NCI-H2107 treated with DMSO at 0.1 percent for 48 hours (cell line): ENCODE data around the gene SART3.
"Not testable (repeated sequence)": the region's sequence is repeated elsewhere in the genome, so short reads cannot be mapped to it uniquely, and the experiment has no call there.

Experiments used
- DNase-seq: peaks from one replicate; lab custom pipeline; 2025; ENCODE audit not compliant: unreplicated experiment; lab: John Stamatoyannopoulos, UW

The SART3 gene

DNA sequence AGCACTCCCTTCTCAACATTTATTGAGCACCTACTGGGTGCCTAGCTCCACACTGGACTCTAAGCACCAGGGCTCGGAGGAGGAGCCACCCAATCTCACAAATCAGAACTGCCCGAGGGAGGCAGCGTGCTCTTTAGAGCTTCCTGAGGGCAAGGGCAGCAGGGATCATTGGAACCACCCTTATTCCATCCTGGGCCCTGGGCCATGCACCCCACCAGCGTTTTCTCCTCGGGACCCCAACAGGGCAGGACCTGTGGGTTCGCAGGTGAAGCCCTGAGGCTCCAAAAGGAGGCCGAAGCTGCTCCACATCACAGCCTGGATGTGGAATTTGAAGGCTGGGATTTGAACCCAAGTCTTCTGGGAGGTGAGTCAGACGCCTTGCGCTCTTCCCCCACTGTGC is 21.5 kb upstream of the SART3 start:
- DNase-seq: no peak

DNA sequence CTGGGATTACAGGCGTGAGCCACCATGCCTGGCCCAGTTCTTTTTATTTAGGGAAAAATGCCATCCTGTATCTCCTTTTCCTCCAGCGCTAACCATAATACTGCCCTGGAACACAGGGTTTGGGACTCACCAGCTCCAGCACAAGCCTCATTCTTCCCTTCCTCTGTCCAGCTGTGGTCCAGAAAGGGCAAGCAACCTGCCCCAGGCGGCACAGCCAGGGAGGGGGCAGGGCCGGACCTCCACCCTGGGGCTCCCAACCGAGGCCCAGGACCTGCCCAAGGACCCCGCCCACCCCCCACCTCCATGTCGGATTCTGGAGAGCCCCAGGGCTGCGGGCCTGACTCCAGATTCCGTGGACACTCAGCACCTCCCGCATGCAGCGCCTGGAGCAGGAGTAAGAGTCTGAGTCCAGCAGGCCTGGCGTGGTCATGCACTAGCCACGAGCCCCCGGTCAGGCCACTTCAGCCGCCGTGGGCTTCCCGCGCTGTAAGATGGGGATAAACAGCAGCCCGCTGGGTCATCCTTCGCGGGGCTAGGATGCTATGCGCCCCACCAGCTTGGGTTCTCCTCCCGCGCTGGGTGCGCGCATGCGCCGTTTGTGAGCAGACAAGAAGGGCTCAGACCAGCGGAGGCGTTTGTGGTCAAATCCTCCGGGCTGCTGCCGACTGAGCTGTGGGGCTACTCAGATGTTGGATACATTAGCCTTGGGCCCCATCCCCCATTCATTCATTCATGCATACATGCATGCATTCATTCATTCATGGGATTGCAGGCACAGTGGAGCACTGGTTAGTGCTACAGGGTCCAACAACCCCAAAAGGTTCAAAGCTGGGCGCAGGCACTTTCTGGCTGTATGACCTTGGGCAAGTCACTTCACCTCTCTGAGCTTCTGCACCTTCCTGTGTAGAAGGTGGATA is 20.6 kb upstream of the SART3 start:
- no peak for DNase-seq

DNA sequence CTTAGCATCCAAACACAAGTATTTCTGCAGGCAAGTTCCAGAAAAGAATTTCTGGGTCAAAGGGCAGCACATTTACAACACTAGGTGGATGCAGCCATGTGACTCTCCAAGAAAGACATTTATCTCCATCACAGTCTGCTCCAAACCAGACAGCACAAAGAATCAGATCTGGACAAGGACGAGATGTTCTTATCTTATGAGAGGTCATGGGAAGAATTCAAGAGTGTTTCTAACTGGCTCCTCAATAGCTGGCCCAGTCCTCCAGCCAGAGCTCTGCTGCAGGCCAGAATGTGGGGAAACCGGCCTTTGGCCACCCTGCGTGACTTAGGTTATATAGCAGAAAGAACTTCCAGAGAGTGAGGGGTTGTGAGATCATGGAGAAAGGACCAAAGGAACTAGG is 19.6 kb upstream of the SART3 start:
- no peak for DNase-seq

DNA sequence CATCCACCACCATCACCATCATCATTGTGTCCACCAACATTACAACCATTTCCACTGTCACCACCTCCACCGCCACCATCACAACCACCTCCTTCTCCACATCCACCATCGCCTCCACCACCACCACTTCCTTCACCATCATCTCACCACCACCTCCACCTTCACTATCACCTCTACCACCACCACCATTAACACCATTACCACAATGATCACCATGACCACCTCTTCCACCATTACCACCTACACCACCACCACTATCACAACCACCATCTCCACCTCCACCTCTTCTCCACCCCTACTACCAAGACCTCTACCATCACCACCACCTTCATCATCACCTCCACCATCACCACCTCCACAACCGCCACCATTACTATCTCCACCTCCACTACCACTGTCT is 17.8 kb upstream of the SART3 start:
- DNase-seq: no peak

DNA sequence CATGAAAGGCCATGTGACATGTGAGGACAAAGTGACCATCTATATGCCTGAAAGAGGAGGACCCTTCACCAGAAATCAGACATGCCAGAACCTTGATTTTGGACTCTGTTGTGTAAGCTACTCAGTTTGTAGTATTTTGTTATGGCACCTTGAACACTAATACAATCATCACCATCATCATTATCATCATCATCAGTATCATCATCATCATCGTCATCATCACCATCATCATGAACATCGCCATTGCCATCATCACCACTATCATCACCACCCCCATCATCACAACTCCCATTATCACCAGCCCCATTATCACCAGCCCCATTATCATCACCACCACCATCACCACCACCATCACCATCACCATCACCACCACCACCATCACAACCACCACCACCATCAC is 17.3 kb upstream of the SART3 start:
- DNase-seq: no peak

DNA sequence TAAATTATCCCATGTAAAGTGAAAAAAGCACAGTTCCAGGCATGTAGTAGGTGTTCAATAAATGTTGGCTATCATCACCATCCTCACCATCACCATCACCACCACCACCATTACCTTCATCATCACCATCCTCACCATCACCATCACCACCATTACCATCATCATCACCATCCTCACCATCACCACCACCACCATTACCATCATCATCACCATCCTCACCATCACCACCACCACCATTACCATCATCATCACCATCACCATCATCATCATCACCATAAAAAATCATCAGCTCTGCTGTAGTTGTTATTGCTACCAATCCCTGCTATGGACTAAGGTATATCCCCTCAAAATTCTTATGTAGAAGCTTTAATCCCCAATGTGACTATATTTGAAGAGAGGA is 16.5 kb upstream of the SART3 start:
- no peak for DNase-seq

DNA sequence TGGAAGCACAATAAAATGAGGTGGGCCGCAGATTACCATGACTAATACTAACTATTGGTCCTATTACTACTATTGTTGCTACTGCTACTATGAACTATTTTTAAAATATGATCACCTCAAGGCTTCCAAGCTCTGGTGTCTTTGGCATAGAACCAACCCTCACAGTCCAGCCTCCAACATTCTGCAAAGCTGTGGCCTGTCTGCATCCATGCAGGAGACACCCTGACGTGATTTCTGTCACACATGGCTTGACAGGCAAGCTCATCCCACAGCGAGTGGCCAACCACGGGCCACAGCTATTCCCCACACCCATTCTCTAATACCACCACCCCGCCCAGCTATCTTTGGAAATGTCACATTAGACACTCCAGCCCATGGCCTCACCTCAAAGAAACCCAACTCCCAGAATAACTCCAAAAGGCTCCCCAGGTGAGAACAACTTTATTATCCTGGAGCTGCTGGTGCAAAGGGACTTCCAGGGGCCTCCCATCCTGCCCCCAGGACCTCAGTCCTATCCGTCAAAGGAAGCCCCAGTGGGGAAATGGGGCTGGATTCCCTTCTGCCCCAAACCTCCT is 15.8 kb upstream of the SART3 start:
- no peak for DNase-seq

DNA sequence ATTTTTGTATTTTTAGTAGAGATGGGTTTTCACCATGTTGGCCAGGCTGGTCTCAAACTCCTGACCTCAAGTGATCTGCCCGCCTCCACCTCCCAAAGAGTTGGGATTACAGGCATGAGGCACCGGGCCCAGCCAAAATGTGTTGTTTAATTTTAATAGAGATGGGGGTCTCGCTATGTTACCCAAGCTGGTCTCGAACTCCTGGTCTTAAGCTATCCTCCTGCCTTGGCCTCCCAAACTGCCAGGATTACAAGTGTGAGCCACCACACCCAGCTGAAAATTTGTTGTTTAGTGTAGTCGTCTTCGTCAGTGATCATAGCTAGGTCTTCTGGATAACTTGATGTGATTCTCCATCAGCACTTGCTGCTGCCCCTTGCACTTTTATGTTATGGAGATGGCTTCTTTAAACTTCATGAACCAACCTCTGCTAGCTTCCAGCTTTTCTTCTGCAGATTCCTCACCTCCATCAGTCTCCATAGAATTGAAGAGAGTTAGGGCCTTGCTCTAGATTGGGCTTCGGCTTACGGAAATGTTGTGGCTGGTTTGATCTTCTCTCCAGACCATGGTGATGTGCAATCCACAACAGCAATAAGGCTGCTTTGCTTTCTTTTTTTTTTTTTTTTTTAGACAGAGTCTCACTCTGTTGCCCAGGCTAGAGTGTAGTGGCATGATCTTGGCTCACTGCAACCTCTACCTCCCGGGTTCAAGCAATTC is 14.4 kb upstream of the SART3 start:
- no peak for DNase-seq

DNA sequence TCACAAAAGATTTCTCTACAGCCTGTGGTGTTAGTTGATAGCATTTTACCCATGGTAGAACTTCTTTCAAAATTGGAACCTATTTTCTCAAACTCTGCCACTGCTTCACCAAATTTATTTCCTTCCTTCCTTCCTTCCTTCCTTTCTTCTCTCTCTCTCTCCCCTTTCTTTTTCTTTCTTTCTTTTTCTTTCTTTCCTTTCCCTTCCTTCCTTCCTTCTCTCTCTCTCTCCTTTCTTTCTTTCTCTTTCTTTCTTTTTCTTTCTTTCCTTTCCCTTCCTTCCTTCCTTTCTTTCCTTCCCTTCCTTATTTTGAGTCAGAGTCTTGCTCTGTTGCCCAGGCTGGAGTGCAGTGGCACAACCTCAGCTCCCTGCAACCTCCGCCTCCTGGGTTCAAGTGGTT is 13.3 kb upstream of the SART3 start:
- not testable (repeated sequence) for DNase-seq

DNA sequence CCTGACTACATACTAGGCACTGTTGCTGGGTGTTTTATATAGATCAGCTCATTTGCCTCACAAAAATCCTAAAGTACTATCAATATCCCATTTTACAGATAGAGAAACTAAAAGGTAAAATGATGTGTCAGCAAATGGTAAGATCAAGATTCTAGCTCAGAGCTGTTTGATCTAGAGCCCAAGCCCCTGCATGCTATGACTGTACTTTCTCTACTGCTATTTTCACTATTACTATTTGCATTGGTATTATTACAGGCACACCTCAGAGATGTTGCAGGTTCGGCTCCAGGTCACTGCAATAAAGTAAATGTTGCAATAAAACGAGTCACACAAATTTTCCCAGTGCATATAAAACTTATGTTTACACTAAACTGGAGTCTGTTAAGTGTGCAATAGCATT is 12.3 kb upstream of the SART3 start:
- DNase-seq: no peak

DNA sequence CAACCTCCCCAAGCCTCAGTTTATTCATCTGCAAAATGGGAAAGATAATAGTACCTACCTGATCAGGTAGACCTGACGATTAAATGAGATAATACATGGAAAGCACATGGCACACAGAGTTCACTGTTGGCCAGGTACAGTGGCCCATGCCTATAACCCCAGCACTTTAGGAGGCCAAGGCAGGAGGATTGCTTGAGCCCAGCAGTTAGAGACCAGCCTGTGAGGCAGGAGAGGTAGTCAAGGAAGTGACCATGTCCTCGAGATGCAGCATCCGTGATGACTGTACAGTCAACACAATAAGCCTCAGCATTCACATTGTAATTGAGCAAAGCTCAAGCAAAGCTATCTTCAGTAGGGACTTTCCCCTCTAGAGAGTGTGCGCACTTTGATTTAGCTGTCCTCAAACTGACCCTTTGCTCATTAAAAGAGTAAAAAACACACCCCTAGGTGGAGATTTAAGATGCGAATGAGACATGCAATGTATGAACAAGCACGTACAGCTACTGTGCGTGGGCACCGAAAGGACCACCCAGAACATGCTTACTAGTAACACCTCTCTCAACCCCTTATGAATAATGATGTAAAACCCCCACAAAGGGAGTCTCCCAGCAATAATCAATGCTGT is 11.3 kb upstream of the SART3 start:
- DNase-seq: no peak

DNA sequence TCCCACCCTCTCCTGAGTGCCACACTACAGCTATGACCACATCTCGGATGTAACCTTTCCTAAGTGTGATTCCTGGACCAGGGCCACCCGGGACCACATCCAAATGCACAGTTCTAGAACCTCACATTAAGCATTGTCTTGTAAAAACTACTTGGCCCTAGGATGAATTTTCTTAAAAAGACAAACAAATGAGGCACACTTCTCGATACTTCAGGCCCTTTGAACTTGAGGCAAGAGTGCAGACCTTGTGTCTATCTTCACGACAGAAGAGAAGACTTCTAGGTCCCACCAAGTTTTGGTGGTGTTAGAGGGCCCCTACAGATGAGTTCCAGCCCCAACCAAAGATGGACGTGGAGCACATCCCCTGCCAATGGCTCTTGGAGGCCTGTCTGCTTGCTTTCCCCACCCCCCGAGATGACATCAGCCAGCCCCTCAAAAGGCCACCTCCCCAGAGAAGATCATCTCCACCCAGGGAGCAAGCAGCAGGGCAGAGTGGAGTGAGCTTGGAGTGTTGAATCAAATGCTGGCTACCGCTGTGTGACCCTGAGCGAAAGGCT is 10.7 kb upstream of the SART3 start:
- no peak for DNase-seq

DNA sequence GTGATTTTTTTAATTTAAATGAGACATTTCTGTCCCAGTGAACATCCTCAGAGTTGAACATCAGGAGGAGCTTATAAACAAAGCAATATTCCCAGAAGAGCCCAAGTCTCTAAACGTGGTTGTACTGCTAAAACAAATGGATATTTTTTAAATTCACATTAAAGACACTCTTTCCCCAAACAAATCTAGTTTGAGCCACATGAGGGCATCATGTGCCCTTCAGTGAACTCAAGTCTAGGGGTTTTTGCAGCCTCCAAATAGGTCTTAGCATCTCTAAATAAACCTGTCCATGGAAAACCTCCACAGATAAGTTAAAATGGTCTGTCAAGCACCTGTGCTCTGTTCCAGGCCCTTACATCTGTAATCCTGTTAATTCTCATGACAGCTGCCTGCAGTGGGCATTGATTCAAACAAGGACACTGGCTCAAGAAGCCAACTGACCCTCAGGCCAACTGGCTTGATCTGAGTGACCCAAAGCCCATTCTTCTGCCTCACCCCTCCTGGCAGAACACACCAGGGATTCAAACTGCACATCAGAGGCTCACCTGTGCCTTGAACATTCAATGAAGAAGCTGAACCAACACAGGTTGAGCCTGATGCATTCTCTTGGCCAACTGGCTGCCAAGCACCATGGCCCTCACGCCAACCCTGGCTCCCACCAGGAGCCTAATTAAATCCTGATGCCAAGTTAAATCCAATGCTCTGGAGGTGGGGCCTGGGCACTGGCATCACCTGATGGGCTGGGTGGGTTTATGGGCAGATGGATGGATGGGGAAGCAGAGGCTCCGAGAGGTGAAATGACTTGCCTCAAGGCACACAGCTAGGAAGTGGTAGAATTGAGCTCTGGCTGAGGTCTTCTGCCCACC is 10.0 kb upstream of the SART3 start:
- DNase-seq: peak; percentile 43

DNA sequence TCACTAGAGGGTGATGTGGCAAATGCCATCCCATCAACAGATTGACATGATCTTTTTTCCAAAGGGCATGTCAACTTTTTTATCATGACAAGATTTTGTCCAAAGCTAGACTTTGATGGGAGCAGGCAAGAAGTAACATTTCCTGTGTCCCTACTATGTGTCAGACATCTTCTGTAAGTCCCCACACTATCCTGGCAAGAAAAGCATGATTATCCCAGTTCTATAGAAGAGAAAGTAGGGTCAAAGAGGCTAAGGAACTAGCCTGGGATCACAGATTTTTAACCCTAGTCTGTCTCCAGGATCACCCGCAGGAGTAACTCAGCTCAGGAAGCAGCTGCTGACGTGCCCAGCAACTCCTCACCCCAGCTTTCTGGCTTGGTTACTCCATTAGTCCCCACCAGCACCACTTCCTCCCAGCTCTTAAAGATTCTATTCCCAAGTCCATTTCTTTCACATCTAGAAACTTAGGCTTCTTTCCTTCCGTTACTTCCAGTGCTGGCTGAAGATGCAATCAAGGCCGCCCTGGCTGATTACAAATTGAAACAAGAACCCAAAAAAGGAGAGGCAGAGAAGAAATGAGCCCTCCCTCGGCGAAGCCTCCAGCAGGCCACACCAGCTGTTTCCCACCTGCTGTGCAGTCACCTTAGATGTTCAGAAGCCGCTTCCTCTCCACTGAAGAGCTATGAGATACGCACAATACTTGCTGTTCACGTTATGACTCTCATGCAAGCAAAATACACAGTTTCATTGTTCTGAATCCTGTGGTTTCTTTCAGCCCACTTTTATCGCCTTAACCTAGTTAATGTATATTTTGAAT is 7.6 kb upstream of the SART3 start:
- DNase-seq: peak; percentile 97

DNA sequence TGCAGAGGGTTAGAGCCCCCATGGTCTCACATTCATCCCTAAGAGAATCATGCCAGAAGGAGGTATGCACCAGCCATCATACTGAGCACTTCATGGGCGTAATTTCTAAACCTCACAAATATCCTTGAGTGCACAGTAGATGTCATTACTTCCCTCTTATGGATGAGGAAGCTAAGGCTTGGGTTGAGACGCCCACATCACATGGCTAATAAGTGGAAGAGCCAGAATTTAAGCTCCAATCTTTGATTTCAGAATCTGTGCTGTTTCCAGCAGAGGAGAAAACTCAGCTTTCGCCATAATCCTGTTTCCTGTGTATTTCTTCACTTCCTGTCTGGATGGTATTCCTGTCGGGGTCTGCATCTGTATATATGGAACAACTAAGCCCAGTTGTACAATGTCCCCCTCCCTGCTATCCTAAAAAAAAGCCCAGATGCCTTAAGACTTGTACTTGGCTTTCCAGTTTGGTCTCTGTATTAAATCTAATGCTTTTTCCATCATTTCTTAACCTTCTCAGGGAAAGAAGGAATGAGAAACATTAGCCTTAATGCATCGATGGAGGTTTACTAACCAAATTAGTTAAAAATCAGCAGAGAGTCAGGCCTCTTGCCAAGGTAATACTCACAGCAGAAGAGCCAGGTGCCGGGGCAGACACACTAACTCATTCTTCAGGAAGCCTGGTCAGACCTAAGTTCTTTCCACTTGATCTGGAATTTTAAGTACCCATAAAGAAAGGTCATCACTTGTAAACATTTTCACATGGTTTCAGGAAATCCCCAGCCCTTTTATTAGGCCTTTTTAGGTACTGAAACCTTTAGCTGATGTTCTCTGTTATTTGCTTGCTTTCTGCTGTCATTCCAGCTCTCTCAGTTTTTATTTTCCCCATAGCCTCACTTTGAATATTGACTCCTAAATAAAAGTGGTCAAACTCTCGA is 6.7 kb upstream of the SART3 start:
- peak; percentile 16 for DNase-seq

DNA sequence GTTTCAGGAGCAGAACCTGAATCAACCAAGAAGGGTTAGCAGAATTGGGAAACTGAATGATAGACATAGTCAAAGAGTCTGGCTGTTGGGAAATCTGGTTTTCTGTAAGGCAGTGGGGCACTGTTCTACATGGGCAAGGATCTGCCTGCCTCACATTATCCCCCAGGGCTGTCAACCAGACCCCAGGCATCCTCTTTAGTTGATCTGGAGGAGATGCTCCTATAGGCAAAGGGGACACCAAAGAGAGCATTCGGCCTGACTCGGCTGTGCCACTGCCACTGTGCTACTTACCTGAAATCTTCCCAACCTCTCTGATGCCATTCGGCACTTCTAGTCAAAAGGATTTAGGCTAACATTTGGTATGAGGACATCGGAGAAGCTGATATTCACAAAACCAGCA is 5.5 kb upstream of the SART3 start:
- no peak for DNase-seq

DNA sequence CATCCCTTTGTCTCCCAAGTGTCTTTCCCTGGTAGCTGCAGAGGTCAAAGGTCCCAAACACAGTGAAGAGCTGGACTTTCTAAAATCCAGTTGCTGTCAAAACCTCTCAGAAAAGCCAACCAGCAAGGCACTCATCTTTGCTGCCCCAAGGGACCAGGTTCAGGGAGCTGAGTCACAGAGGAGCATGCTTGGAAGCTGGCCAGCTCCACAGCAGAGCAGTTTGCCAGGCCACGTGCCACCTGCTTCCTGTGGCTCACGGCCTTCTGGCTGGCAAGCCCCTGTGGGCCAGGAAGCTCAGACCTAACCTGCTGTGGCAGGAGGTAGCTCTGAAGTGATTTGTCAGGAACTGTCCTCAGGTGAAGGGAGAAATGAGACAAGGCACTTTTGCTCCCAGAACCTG is 5.0 kb upstream of the SART3 start:
- peak; percentile 93 for DNase-seq

DNA sequence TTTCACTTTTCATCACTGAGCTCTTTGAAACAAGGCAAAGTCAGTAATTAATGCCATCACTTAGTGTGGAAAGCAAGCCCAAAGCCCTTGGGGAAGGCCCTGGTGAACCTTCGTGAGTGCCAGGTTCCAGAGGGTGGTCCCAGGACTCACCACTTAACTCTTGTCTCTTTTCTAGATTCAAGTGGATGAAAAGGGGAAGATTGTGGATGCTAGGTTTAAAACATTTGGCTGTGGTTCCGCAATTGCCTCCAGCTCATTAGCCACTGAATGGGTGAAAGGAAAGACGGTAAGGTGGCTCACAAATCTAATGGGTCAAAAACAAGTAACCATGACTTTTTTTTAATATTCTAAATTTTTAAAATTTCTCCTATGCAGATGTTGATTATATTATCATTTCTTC is 4.2 kb upstream of the SART3 start:
- no peak for DNase-seq
